Activated T-cell treated with anti-CD3 and anti-CD28 coated beads, Interleukin-2, amount 50 U/mL, for 24 hours (primary cell): ENCODE data around the gene CLEC17A.

Source experiments
- DNase-seq: peaks from one replicate; pipeline ENCODE4 v3.0.0-alpha.2; 2020
- H3K27ac Mint-ChIP-seq: 2 replicates; pipeline ENCODE4 v1.8.0; 2020; ENCODE audit warnings: mild to moderate bottlenecking, mixed read lengths
- H3K27me3 Mint-ChIP-seq: 2 replicates; pipeline ENCODE4 v1.8.0; 2020; ENCODE audit warnings: mixed read lengths
- H3K36me3 Mint-ChIP-seq: 2 replicates; pipeline ENCODE4 v1.8.0; 2020; ENCODE audit warnings: low read depth, mixed read lengths
- H3K4me1 Mint-ChIP-seq: 2 replicates; pipeline ENCODE4 v1.8.0; 2020; ENCODE audit warnings: low read depth, mixed read lengths
- H3K4me3 Mint-ChIP-seq: 2 replicates; pipeline ENCODE4 v1.8.0; 2020; ENCODE audit warnings: mild to moderate bottlenecking, moderate library complexity, mixed read lengths
- H3K9me3 Mint-ChIP-seq: 2 replicates; pipeline ENCODE4 v1.8.0; 2020; ENCODE audit warnings: mixed read lengths

Gene CLEC17A

DNA sequence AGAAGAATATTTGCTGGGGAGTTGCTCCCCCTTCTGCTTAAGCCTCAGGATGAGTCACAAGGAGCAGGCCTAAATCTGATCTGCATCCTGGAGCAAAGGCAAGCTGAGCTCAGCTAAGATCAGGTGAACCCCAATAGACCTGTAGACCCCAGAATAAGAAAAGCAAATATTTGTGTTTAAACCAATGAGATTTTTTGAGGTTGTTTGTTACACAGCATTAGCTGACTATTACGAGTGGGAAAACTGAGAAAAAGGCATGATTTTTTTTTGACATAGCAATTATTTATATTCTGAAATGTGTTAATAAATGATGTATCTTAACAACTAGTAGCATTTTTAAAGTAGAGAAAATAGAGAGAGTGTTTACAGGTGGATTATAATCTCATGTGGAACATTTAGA lies 46.7 kb downstream of the CLEC17A start:
- no peak for DNase-seq
- peaks cover 5% of the 10 kb centered on the region for H3K9me3 Mint-ChIP-seq
- no peaks in the 10 kb centered on the region for H3K4me1 Mint-ChIP-seq
- H3K36me3 Mint-ChIP-seq, result no peaks in the 10 kb centered on the region
- H3K4me3 Mint-ChIP-seq, result no peak overlapping the region
- H3K27ac Mint-ChIP-seq, result no peak overlapping the region
- H3K27me3 Mint-ChIP-seq, result peaks cover 3% of the 10 kb centered on the region

DNA sequence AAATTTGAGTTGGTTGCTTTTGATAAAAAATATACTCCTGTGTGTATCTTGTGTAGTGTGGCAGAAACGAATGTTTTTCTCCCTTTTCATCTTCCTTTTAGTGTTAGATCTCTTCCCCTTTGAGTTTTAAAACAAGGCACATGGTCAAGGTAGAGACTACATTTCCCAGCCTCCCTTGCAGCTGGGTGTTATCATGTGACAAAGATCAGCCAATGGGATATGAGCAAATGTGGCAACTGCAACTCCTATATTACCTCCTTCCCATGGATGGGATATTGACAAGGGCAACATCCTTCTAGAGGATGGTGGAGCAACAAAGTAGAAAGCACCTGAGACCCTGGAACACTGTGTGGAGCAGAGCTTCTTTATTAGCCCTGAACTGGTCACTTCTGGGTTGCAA lies 49.4 kb downstream of the CLEC17A start:
- Mint-ChIP-seq H3K36me3 (no peaks in the 10 kb centered on the region), H3K27me3 (peaks cover 3% of the 10 kb centered on the region), H3K4me1 (no peaks in the 10 kb centered on the region), H3K27ac (no peak overlapping the region), H3K4me3 (no peak overlapping the region), H3K9me3 (peaks cover 7% of the 10 kb centered on the region)
- DNase-seq, result no peak

DNA sequence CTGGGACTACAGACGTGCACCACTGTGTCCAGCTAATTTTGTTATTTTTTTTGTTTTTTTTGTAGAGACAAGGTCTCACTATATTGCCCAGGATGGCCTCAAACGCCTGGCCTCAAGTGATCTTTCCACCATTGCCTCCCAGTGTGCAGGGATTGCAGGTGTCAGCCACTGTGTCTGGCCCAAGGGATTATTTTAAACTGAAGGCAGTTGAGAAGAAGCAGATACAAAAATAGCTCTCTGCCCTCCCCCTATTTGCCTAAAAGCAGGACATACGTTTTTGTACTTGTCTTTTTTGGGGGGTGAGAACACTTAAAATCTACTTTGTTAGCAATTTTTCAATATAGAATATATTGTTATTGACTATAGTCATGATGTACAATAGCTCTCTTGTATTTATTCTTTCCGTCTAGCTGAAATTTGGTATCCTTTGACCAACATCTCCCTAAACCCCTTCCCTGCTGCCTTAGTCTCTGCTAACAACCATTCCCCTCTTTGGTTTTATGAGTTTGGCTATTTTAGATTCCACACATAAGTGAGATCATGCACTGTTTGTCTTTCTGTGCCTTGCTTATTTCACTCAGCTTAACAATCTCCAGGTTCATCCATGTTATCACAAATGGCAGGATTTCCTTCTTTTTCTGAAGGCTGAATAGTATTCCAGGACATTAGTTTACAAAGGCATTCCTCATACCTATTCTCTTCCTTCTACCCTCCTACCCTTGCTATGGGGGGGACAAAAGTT lies 56.8 kb downstream of the CLEC17A start:
- no peak for DNase-seq
- Mint-ChIP-seq H3K27me3 (peaks cover 27% of the 10 kb centered on the region), H3K9me3 (peaks cover 16% of the 10 kb centered on the region), H3K4me3 (no peak overlapping the region), H3K36me3 (no peaks in the 10 kb centered on the region), H3K27ac (no peak overlapping the region), H3K4me1 (no peaks in the 10 kb centered on the region)

GRCh38 chr19:14648506-14648905 lies 65.6 kb downstream of the CLEC17A start:
- peaks cover 30% of the 10 kb centered on the region for H3K27me3 Mint-ChIP-seq
- H3K9me3 Mint-ChIP-seq, result peaks cover 1% of the 10 kb centered on the region
- no peak overlapping the region for H3K4me3 Mint-ChIP-seq
- DNase-seq, result no peak
- no peaks in the 10 kb centered on the region for H3K36me3 Mint-ChIP-seq
- H3K4me1 Mint-ChIP-seq, result no peaks in the 10 kb centered on the region
- H3K27ac Mint-ChIP-seq, result no peak overlapping the region

DNA sequence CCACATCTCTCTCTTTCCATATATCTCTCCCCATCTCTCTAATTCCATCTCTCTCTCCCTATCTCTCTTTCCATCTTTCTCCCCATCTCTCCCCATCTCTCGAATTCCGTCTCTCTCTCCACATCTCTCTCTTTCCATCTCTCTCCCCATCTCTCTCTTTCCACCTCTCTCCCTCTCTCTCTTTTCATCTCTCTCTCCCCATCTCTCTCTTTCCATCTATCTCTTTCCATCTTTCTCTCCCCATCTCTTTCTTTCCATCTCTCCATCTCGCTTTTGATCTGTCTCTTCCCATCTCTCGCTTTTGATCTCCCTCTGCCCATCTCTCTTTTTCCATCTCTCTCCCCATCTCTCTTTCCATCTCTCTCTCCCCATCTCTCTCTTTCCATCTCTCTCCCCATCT lies 66.1 kb downstream of the CLEC17A start:
- Mint-ChIP-seq H3K27ac (no peak overlapping the region), H3K27me3 (peaks cover 31% of the 10 kb centered on the region), H3K4me3 (no peak overlapping the region), H3K9me3 (no peaks in the 10 kb centered on the region), H3K4me1 (no peaks in the 10 kb centered on the region), H3K36me3 (no peaks in the 10 kb centered on the region)
- no peak for DNase-seq

DNA sequence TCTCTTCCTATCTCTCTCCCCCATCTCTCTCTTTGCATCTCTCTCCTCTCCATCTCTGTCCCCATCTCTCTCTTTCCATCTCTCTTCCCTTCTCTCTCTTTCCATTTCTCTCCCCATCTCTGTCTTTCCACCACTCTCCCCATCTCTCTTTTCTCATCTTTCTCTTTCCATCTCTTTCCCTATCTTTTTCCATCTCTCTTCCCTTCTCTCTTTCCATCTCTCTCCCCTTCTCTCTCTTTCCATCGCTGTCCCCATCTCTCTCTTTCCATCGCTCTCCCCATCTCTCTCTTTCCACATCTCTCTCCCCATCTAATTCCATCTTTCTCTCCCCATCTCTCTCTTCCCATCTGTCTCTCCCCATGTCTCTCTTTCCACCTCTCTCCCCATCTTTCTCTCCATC lies 67.3 kb downstream of the CLEC17A start:
- no peak overlapping the region for H3K27ac Mint-ChIP-seq
- no peaks in the 10 kb centered on the region for H3K4me1 Mint-ChIP-seq
- no peaks in the 10 kb centered on the region for H3K36me3 Mint-ChIP-seq
- DNase-seq, result no peak
- H3K9me3 Mint-ChIP-seq, result no peaks in the 10 kb centered on the region
- H3K27me3 Mint-ChIP-seq, result peaks cover 31% of the 10 kb centered on the region
- no peak overlapping the region for H3K4me3 Mint-ChIP-seq

GRCh38 chr19:14654786-14655560 lies 72.1 kb downstream of the CLEC17A start:
- H3K27me3 Mint-ChIP-seq, result peaks cover 28% of the 10 kb centered on the region
- no peaks in the 10 kb centered on the region for H3K4me1 Mint-ChIP-seq
- no peak for DNase-seq
- H3K27ac Mint-ChIP-seq, result no peak overlapping the region
- no peak overlapping the region for H3K4me3 Mint-ChIP-seq
- H3K9me3 Mint-ChIP-seq, result no peaks in the 10 kb centered on the region
- no peaks in the 10 kb centered on the region for H3K36me3 Mint-ChIP-seq

GRCh38 chr19:14655726-14656125 lies 72.8 kb downstream of the CLEC17A start:
- Mint-ChIP-seq H3K9me3 (no peaks in the 10 kb centered on the region), H3K4me3 (no peak overlapping the region), H3K36me3 (no peaks in the 10 kb centered on the region), H3K27ac (no peak overlapping the region), H3K4me1 (no peaks in the 10 kb centered on the region), H3K27me3 (peaks cover 32% of the 10 kb centered on the region)
- no peak for DNase-seq

DNA sequence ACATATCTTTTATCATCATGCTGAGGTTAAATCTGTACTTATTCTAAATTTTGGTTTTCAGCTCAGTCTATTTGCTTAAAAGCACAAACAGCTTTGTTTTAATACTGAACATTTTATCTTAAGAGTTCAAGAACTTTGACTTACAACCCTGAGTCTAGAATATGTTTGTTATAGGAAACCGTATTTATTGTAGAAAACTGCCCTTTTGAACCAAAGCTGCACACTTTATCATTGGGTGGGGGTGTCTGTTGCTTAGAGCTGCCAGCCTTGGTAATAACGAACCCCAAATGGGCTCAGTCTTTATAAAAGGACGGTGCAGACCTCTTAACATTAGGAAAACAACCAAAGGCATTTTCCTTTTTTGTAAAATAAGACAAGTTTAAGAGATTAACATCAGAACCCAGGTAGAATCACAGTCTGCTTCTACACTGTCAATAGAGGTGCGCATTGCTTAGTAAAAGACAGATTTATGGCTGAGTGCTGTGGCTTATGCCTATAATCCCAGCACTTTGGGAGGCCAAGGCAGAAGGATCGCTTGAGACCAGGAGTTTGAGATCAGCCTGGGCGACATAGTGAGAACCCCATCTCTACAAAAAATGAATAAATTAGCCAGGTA lies 77.1 kb downstream of the CLEC17A start:
- H3K4me3 Mint-ChIP-seq, result no peak overlapping the region
- no peaks in the 10 kb centered on the region for H3K4me1 Mint-ChIP-seq
- no peaks in the 10 kb centered on the region for H3K9me3 Mint-ChIP-seq
- no peak overlapping the region for H3K27ac Mint-ChIP-seq
- no peaks in the 10 kb centered on the region for H3K36me3 Mint-ChIP-seq
- H3K27me3 Mint-ChIP-seq, result peaks cover 18% of the 10 kb centered on the region
- no peak for DNase-seq

DNA sequence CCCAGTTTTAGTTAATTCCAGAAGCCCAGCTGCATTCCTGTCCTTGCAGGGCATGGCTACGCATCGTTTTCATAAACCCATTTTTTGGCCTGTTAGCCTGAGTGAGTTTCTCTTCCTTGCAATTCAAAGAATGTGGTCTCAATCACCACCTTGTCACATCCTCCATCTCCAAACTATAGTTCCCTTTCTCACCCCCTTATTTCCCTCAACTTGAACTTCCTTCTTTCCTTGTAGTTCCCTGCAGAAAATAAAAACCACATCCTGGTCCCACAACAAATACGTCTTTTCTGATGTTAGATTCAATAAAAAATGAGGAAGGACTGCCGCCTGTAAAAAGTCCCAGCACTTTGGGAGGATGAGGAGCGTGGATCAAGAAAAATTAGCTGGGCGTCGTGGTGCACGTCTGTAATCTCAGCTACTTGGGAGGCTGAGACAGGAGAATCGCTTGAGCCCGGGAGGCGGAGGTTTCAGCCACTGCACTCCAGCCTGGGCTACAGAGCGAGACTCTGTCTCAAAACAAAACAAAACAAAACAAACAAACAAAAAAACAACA lies 78.6 kb downstream of the CLEC17A start:
- Mint-ChIP-seq H3K27ac (no peak overlapping the region), H3K27me3 (peaks cover 13% of the 10 kb centered on the region), H3K36me3 (no peaks in the 10 kb centered on the region), H3K9me3 (no peaks in the 10 kb centered on the region), H3K4me3 (no peak overlapping the region), H3K4me1 (no peaks in the 10 kb centered on the region)
- DNase-seq, result no peak
